ENCODE results near the gene RHEB.

Gene RHEB

GRCh38 chr7:151469281-151469680 is 50.4 kb downstream of the RHEB start:
- ATAC-seq, result no peak
- TF ChIP-seq GLIS3 (CRISPR knock-in tag; IDR thresholded peaks at IDR 0.05), result no peak
- TF ChIP-seq RARB (CRISPR knock-in tag; IDR thresholded peaks at IDR 0.05), result no peak
- TF ChIP-seq CSRNP3 (CRISPR knock-in tag; IDR thresholded peaks at IDR 0.05), result no peak
- no peak for TF ChIP-seq PATZ1 (CRISPR knock-in tag; IDR thresholded peaks at IDR 0.05; ENCODE audit: borderline replicate concordance)
- TF ChIP-seq CREB5 (CRISPR knock-in tag; IDR thresholded peaks at IDR 0.05; ENCODE audit: low read depth), result no peak
- no peak for TF ChIP-seq CSDC2 (CRISPR knock-in tag; IDR thresholded peaks at IDR 0.05)
- TF ChIP-seq ZNF565 (CRISPR knock-in tag; conservative IDR thresholded peaks at IDR 0.05; ENCODE audit: low read depth), result no peak
- TF ChIP-seq ZNF70 (CRISPR knock-in tag; IDR thresholded peaks at IDR 0.05), result no peak

- no peak for ATAC-seq
- no peak for TF ChIP-seq ISL1 (CRISPR knock-in tag; IDR thresholded peaks at IDR 0.05)
- no peak for TF ChIP-seq ZFP30 (CRISPR knock-in tag; IDR thresholded peaks at IDR 0.05)
- no peak for TF ChIP-seq GLIS3 (CRISPR knock-in tag; IDR thresholded peaks at IDR 0.05)
- TF ChIP-seq ZNF565 (CRISPR knock-in tag; conservative IDR thresholded peaks at IDR 0.05; ENCODE audit: low read depth), result no peak
- TF ChIP-seq CSRNP3 (CRISPR knock-in tag; IDR thresholded peaks at IDR 0.05), result no peak
- TF ChIP-seq ZNF70 (CRISPR knock-in tag; IDR thresholded peaks at IDR 0.05), result no peak
- TF ChIP-seq BACH2 (CRISPR knock-in tag; IDR thresholded peaks at IDR 0.05; ENCODE audit: borderline replicate concordance), result no peak
- no peak for TF ChIP-seq CSDC2 (CRISPR knock-in tag; IDR thresholded peaks at IDR 0.05)
Measured at GRCh38 chr7:151468217-151469018, 51.3 kb downstream of the RHEB start.

- ATAC-seq, result no peak
- no peak for TF ChIP-seq CSRNP3 (CRISPR knock-in tag; IDR thresholded peaks at IDR 0.05)
- 0 out of 2 replicates have a peak, but pooled peaks have one; percentile 28 for TF ChIP-seq GLIS3 (CRISPR knock-in tag; IDR thresholded peaks at IDR 0.05)
Measured at GRCh38 chr7:151465169-151465568, 54.5 kb downstream of the RHEB start.

- TF ChIP-seq TSHZ2 (CRISPR knock-in tag; IDR thresholded peaks at IDR 0.05), result no peak
- no peak for TF ChIP-seq CREB5 (CRISPR knock-in tag; IDR thresholded peaks at IDR 0.05; ENCODE audit: low read depth)
- TF ChIP-seq TCF4 (CRISPR knock-in tag; IDR thresholded peaks at IDR 0.05; ENCODE audit: borderline replicate concordance), result no peak
- TF ChIP-seq ESRRG (CRISPR knock-in tag; IDR thresholded peaks at IDR 0.05), result no peak
- TF ChIP-seq PATZ1 (CRISPR knock-in tag; IDR thresholded peaks at IDR 0.05; ENCODE audit: borderline replicate concordance), result no peak
- no peak for TF ChIP-seq TOX (CRISPR knock-in tag; IDR thresholded peaks at IDR 0.05; ENCODE audit: borderline replicate concordance)
- no peak for ATAC-seq
Measured at GRCh38 chr7:151462306-151462779, 57.4 kb downstream of the RHEB start.
